ENCODE measurements around the gene EML2.
A peak's percentile ranks its signal among the peaks of the same experiment; 100 is the strongest.

EML2 gene

GRCh38 chr19:45645631-45646344, 6.6 kb upstream of the EML2 start (continued):
- TF ChIP-seq PATZ1 (tag by site-specific recombination; IDR thresholded peaks at IDR 0.05), result peak; percentile 84
- peak; percentile 57; the same call in 1 of the 2 replicates for TF ChIP-seq ZNF335 (tag by site-specific recombination; conservative IDR thresholded peaks at IDR 0.05)
- no peak for TF ChIP-seq ATF2 (tag by site-specific recombination; IDR thresholded peaks at IDR 0.05; ENCODE audit: low read depth)
- TF ChIP-seq ZNF677 (tag by site-specific recombination; IDR thresholded peaks at IDR 0.05), result no peak
- no peak for TF ChIP-seq ZNF549 (tag by site-specific recombination; IDR thresholded peaks at IDR 0.05)
- TF ChIP-seq ZNF449 (tag by site-specific recombination; IDR thresholded peaks at IDR 0.05), result no peak
- TF ChIP-seq REPIN1 (tag by site-specific recombination; IDR thresholded peaks at IDR 0.05; ENCODE audit: low read depth), result no peak
- no peak for TF ChIP-seq ZNF221 (tag by site-specific recombination; IDR thresholded peaks at IDR 0.05; ENCODE audit: borderline replicate concordance)
- TF ChIP-seq ZNF529 (tag by site-specific recombination; IDR thresholded peaks at IDR 0.05; ENCODE audit: insufficient replicate concordance), result no peak
- no peak for TF ChIP-seq ZNF2 (tag by site-specific recombination; IDR thresholded peaks at IDR 0.05)
- peak; percentile 73 for TF ChIP-seq KLF1 (tag by site-specific recombination; IDR thresholded peaks at IDR 0.05)
- no peak for TF ChIP-seq ZNF292 (tag by site-specific recombination; IDR thresholded peaks at IDR 0.05; ENCODE audit: borderline replicate concordance, low read depth)
- TF ChIP-seq ZNF560 (tag by site-specific recombination; IDR thresholded peaks at IDR 0.05; ENCODE audit: borderline replicate concordance), result no peak
- 0 out of 2 replicates have a peak, but pooled peaks have one; percentile 7 for TF ChIP-seq BCL11A (tag by site-specific recombination; IDR thresholded peaks at IDR 0.05; ENCODE audit: low read depth)
- TF ChIP-seq ZNF433 (tag by site-specific recombination; IDR thresholded peaks at IDR 0.05; ENCODE audit: low read depth), result no peak
- TF ChIP-seq KLF7 (tag by site-specific recombination; IDR thresholded peaks at IDR 0.05; ENCODE audit: borderline replicate concordance), result peak; percentile 79; the same call in 1 of the 2 replicates
- TF ChIP-seq ZNF157 (tag by site-specific recombination; IDR thresholded peaks at IDR 0.05), result no peak
- no peak for TF ChIP-seq ZNF777 (tag by site-specific recombination; IDR thresholded peaks at IDR 0.05; ENCODE audit: borderline replicate concordance)
- no peak for TF ChIP-seq FEZF1 (tag by site-specific recombination; IDR thresholded peaks at IDR 0.05)
- no peak for TF ChIP-seq ZNF521 (tag by site-specific recombination; IDR thresholded peaks at IDR 0.05)
- TF ChIP-seq MZF1 (tag by site-specific recombination; IDR thresholded peaks at IDR 0.05; ENCODE audit: borderline replicate concordance), result no peak
- TF ChIP-seq ZNF473 (tag by site-specific recombination; IDR thresholded peaks at IDR 0.05), result no peak
- no peak for TF ChIP-seq ZNF302 (tag by site-specific recombination; IDR thresholded peaks at IDR 0.05; ENCODE audit: low read depth)
- no peak for TF ChIP-seq ZNF488 (tag by site-specific recombination; IDR thresholded peaks at IDR 0.05)
- no peak for TF ChIP-seq ZNF426 (tag by site-specific recombination; IDR thresholded peaks at IDR 0.05)
- no peak for TF ChIP-seq ZFP41 (tag by site-specific recombination; IDR thresholded peaks at IDR 0.05; ENCODE audit: borderline replicate concordance)
- no peak for TF ChIP-seq MEIS1 (CRISPR knock-in tag; IDR thresholded peaks at IDR 0.05; ENCODE audit: borderline replicate concordance)
- TF ChIP-seq, protein P1, sequence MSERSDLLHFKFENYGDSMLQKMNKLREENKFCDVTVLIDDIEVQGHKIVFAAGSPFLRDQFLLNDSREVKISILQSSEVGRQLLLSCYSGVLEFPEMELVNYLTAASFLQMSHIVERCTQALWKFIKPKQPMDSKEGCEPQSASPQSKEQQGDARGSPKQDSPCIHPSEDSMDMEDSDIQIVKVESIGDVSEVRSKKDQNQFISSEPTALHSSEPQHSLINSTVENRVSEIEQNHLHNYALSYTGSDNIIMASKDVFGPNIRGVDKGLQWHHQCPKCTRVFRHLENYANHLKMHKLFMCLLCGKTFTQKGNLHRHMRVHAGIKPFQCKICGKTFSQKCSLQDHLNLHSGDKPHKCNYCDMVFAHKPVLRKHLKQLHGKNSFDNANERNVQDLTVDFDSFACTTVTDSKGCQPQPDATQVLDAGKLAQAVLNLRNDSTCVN (tag by site-specific recombination; optimal IDR thresholded peaks at IDR 0.05), result no peak
- TF ChIP-seq, protein P2, sequence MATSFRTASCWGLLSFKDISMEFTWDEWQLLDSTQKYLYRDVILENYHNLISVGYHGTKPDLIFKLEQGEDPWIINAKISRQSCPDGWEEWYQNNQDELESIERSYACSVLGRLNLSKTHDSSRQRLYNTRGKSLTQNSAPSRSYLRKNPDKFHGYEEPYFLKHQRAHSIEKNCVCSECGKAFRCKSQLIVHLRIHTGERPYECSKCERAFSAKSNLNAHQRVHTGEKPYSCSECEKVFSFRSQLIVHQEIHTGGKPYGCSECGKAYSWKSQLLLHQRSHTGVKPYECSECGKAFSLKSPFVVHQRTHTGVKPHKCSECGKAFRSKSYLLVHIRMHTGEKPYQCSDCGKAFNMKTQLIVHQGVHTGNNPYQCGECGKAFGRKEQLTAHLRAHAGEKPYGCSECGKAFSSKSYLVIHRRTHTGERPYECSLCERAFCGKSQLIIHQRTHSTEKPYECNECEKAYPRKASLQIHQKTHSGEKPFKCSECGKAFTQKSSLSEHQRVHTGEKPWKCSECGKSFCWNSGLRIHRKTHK (tag by site-specific recombination; IDR thresholded peaks at IDR 0.05), result no peak
- TF ChIP-seq ZNF211 (tag by site-specific recombination; IDR thresholded peaks at IDR 0.05; ENCODE audit: low read depth), result no peak
- peak; percentile 74; the same call in 1 of the 2 replicates for TF ChIP-seq KLF10 (tag by site-specific recombination; IDR thresholded peaks at IDR 0.05)
